GM12892 (cell line): ENCODE results near the gene TMTC2.

Experiments
- POLR2A ChIP-seq: IDR thresholded peaks from 2 replicates; pipeline ENCODE4 v1.6.1; 2011; ENCODE audit warnings: low read depth, low read length, control low read depth
- POLR2AphosphoS5 ChIP-seq: IDR thresholded peaks from 2 replicates; pipeline ENCODE4 v1.6.1; 2011; ENCODE audit warnings: low read depth, low read length, control low read depth
- TAF1 ChIP-seq: IDR thresholded peaks from 2 replicates; pipeline ENCODE4 v1.6.1; 2011; ENCODE audit warnings: low read depth, mild to moderate bottlenecking, control low read depth, low read length, borderline replicate concordance

- no peak for TF ChIP-seq POLR2A
- TF ChIP-seq TAF1: no peak
- no peak for TF ChIP-seq POLR2AphosphoS5
These were observed 370.7 kb downstream of the TMTC2 start for GRCh38 chr12:83057436-83057835.
